Transverse colon (tissue), 3 donors: Measurements from ENCODE around the gene ANKRD52.

Experiments
- CTCF ChIP-seq, 5 experiments: fragments of 200-600 bp in 3 of 5; fragments of 450-650 bp in 2 of 5; sonication (generic) in 3 of 5; IDR thresholded peaks; 1 replicate in 2 of 5; 2 replicates in 3 of 5; pipeline ENCODE4 v1.5.1; 2016 to 2017; ENCODE audit warnings: antibody characterized with exemption in 5 of 5, inconsistent platforms in 3 of 5, mild to moderate bottlenecking in 2 of 5, moderate library complexity in 1 of 5
- EP300 ChIP-seq: sonication (generic); formaldehyde crosslinking; IDR thresholded peaks from one replicate; pipeline ENCODE4 v1.6.1; 2017; ENCODE audit warnings: antibody characterized with exemption, low read depth

DNA sequence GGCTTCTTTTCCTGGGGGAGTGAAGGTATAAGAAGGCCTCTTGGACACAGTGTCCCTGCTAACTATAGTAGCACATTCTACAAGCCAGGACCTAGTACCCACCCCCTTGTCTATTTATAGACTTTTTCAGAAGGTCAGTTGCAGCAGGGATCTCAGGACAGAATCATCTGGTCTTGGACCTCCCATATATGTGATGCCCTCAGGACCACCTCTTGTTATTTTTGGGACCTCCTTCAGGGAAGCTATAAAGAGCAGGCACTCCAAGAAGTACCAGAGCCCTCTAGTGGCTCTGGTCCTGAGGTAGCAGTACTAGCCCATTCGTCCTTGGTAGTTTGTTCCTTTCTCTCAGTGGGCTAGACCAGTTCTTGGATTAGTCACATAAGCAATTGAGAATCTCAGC is 12.8 kb upstream of the ANKRD52 start:
- no peak for TF ChIP-seq EP300
- peak in 2 of 5 experiments; percentile 10 to 12 for TF ChIP-seq CTCF (IDR thresholded peaks at IDR 0.05)
